Measurements from ENCODE around the gene FERMT1. TPM values are rescaled to one million over a fixed set of nuclear protein-coding genes. Genes with fewer than 3 reads are reported as not detected.

FERMT1 gene
- total and polyA plus RNA-seq, 2 of the 13 experiments (the other 11 are each of a cell fraction or from before 2014, with no cell fraction given), result 15.8 to 29.5 TPM

GRCh38 chr20:6095409-6095808 lies 27.4 kb downstream of the FERMT1 start:
- Histone ChIP-seq H2AFZ (ENCODE audit: low read length) (no peak overlapping the region), H3K27ac (ENCODE audit: extremely low read length, insufficient read depth, low read length) (peak overlapping the region; percentile 63), H3K79me2 (ENCODE audit: insufficient read depth, low read length) (no peaks in the 10 kb centered on the region), H4K20me1 (ENCODE audit: insufficient read depth, low read length) (no peaks in the 10 kb centered on the region), H3K36me3 (replicated peaks in 1 of 2; ENCODE audit: control insufficient read depth in 1 of 2, insufficient read depth in 2 of 2, low read length in 2 of 2) (peaks cover 8 to 46% of the 10 kb centered on the region in 2 experiments; a peak in 4 of 5 replicates), H3K4me2 (ENCODE audit: low read depth, low read length) (peak overlapping the region; percentile 41), H3K27me3 (ENCODE audit: control insufficient read depth in 1 of 2, insufficient read depth in 2 of 2, low read length in 2 of 2) (no peaks in the 10 kb centered on the region), H3K4me1 (ENCODE audit: insufficient read depth, low read length) (peaks cover 30% of the 10 kb centered on the region), H3K9ac (ENCODE audit: insufficient read depth, low read depth, low read length) (no peak overlapping the region), H3K9me3 (ENCODE audit: low read length) (no peaks in the 10 kb centered on the region), H3K4me3 (replicated peaks in 1 of 3; ENCODE audit: insufficient read depth in 1 of 3, low read depth in 2 of 3, low read length in 3 of 3) (no peak overlapping the region; a peak in 1 of 6 replicates)
- ChIA-PET POLR2A (interaction anchor here (1.0 kb wide), 1 partner anchor 28 kb away, joined by 4 read pairs; the partner anchor contains the start of gene FERMT1), CTCF (ENCODE audit: low intra/inter-chr PET ratio, low total read pairs) (no interaction called here)
- DNase-seq (ENCODE audit: low spot score) (peak; percentile 83), ATAC-seq (peak; percentile 86), FAIRE-seq (no peak)
- intact Hi-C loops (cut with micrococcal nuclease; ENCODE audit: unreplicated experiment), result no loop called here
- in situ Hi-C loops (cut with HindIII; ENCODE audit: extremely low pct_ligation_motif_present, low pct_unique_long_range_greater_than_20kb), result no loop called here
- WGBS (ENCODE audit: low lambda C conversion rate), result 19% methylated on average over 5 of the region's 5 CpGs
- no TSS peak for BruUV-seq (replicated peaks)
- TF ChIP-seq RARA (CRISPR knock-in tag; IDR thresholded peaks at IDR 0.05), result peak; percentile 72
- TF ChIP-seq PAXIP1 (CRISPR knock-in tag; conservative IDR thresholded peaks at IDR 0.05), result peak; percentile 73
- no peak for TF ChIP-seq DMTF1 (CRISPR knock-in tag; IDR thresholded peaks at IDR 0.05)
- TF ChIP-seq REXO4 (CRISPR knock-in tag; IDR thresholded peaks at IDR 0.05; ENCODE audit: borderline replicate concordance), result no peak
- TF ChIP-seq HNF4G (IDR thresholded peaks at IDR 0.05; ENCODE audit: borderline replicate concordance, low read depth, low read length), result peak; percentile 65
- TF ChIP-seq HNF4G (CRISPR knock-in tag; IDR thresholded peaks at IDR 0.05; ENCODE audit: borderline replicate concordance, low read depth), result no peak
- peak; percentile 39; the same call in 1 of the 2 replicates for TF ChIP-seq ZGPAT (CRISPR knock-in tag; IDR thresholded peaks at IDR 0.05)
- peak; percentile 95 for TF ChIP-seq NCOR1 (IDR thresholded peaks at IDR 0.05; ENCODE audit: borderline replicate concordance, low read length)
- no peak for TF ChIP-seq ZNF781 (CRISPR knock-in tag; IDR thresholded peaks at IDR 0.05; ENCODE audit: borderline replicate concordance, not compliant biosample characterization)
- 0 out of 2 replicates have a peak, but pooled peaks have one; percentile 12 for TF ChIP-seq NFKBIZ (CRISPR knock-in tag; IDR thresholded peaks at IDR 0.05)
- 0 out of 2 replicates have a peak, but pooled peaks have one; percentile 12 for TF ChIP-seq KDM6A (CRISPR knock-in tag; IDR thresholded peaks at IDR 0.05; ENCODE audit: low read depth)
- TF ChIP-seq HNF1A (IDR thresholded peaks at IDR 0.05; ENCODE audit: low read depth), result peak; percentile 63
- TF ChIP-seq HNF1A (CRISPR knock-in tag; IDR thresholded peaks at IDR 0.05; ENCODE audit: borderline replicate concordance), result no peak; the same call in 1 of the 2 replicates
